Measurements from ENCODE around the gene TNRC6C. TPM values are rescaled to one million over a fixed set of nuclear protein-coding genes. Genes with fewer than 3 reads are reported as not detected.

Gene TNRC6C
- total RNA-seq, 4 donors from 2014 or later = 2.6 to 10.9 (median 4.7) TPM

- TF ChIP-seq POLR2A (IDR thresholded peaks at IDR 0.05) (no peak), CTCF (IDR thresholded peaks at IDR 0.05) (no peak)
- Histone ChIP-seq H3K9me3 (no peaks in the 10 kb centered on the region), H3K27me3 (no peaks in the 10 kb centered on the region), H3K36me3 (peaks cover 0 to 6% (median 0%) of the 10 kb centered on the region in 3 donors), H3K27ac (no peak overlapping the region), H3K4me3 (no peak overlapping the region), H3K4me1 (peaks cover 0 to 28% (median 11%) of the 10 kb centered on the region in 3 donors)
- 50 to 57% methylated on average over 1 of the region's 1 CpG for WGBS, 2 donors
- intact Hi-C loops (cut with DNase I) = no loop called here
- no peak for DNase-seq
These were observed 62.2 kb downstream of the TNRC6C start for GRCh38 chr17:78020717-78021108.

- Histone ChIP-seq H3K4me3 (no peak overlapping the region), H3K4me1 (peaks cover 0 to 37% (median 11%) of the 10 kb centered on the region in 3 donors), H3K27ac (no peak overlapping the region), H3K36me3 (no peaks in the 10 kb centered on the region), H3K9me3 (no peaks in the 10 kb centered on the region), H3K27me3 (no peaks in the 10 kb centered on the region)
- no peak for TF ChIP-seq POLR2A (IDR thresholded peaks at IDR 0.05)
- TF ChIP-seq CTCF (IDR thresholded peaks at IDR 0.05) = no peak
- no peak for DNase-seq
- WGBS, 2 donors = 86 to 91% methylated on average over 2 of the region's 2 CpGs
- intact Hi-C loops (cut with DNase I) = no loop called here
These were observed 63.9 kb downstream of the TNRC6C start for GRCh38 chr17:78022425-78022824.

DNA sequence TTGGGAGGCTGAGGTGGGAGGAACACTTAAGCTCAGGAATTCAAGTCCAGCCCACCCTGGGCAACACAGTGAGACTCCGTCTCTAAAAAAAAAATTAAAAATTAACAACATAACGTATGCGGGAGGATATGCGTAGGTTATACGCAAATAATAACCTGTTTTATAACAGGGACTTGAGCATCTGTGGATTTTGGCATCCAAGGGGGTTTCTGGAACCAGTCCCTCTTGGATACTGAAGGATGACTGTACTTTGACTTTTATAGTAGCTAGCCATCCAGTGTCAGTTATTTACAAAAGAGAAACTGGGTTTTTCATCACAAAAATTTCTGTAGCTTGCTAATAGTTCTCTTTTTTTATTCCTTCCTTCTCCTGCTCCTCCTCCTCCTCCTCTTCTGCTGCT is 64.5 kb downstream of the TNRC6C start:
- no peak overlapping the region for H3K27ac ChIP-seq
- H3K9me3 ChIP-seq = no peaks in the 10 kb centered on the region
- TF ChIP-seq POLR2A (IDR thresholded peaks at IDR 0.05) = no peak
- TF ChIP-seq CTCF (IDR thresholded peaks at IDR 0.05) = no peak
- peaks cover 0 to 37% (median 11%) of the 10 kb centered on the region in 3 donors for H3K4me1 ChIP-seq
- H3K27me3 ChIP-seq = no peaks in the 10 kb centered on the region
- H3K4me3 ChIP-seq = no peak overlapping the region
- H3K36me3 ChIP-seq = no peaks in the 10 kb centered on the region
- DNase-seq = no peak
- intact Hi-C loops (cut with DNase I) = no loop called here
- 89 to 90% methylated on average over 5 of the region's 5 CpGs for WGBS, 2 donors

- 96% methylated on average over 2 of the region's 2 CpGs for WGBS, 2 donors
- no peaks in the 10 kb centered on the region for H3K27me3 ChIP-seq
- intact Hi-C loops (cut with DNase I) = no loop called here
- H3K9me3 ChIP-seq = no peaks in the 10 kb centered on the region
- TF ChIP-seq POLR2A (IDR thresholded peaks at IDR 0.05) (no peak), CTCF (IDR thresholded peaks at IDR 0.05) (no peak)
- DNase-seq = no peak
- H3K27ac ChIP-seq = no peak overlapping the region
- peaks cover 0 to 20% (median 3%) of the 10 kb centered on the region in 3 donors for H3K4me1 ChIP-seq
- H3K36me3 ChIP-seq = peaks cover 0 to under 1% (median 0%) of the 10 kb centered on the region in 3 donors
- no peak overlapping the region for H3K4me3 ChIP-seq
These were observed 67.9 kb downstream of the TNRC6C start for GRCh38 chr17:78026381-78026780.

DNA sequence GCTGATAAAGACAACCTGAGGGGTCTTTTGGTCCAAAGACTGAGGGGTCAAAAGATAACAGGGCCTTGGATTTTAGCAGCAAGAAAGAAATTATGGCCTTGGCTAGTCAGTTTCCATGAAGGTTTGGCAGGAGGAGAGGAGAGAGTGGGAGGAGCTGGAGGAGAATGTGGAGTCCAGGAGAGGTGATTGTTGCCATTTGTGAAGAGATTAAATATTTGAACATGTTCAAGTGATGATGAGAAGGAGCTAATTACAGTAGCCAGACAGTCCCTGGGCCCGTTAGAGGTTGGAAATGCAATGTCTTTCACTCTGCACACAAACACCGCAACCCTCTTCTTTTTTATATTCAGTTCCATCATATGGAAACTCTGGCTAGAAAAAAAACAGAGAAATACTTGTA is 68.6 kb downstream of the TNRC6C start:
- peaks cover 0 to 6% (median 0%) of the 10 kb centered on the region in 3 donors for H3K36me3 ChIP-seq
- intact Hi-C loops (cut with DNase I) = no loop called here
- no peak for TF ChIP-seq POLR2A (IDR thresholded peaks at IDR 0.05)
- no peak for TF ChIP-seq CTCF (IDR thresholded peaks at IDR 0.05)
- peaks cover 0 to 27% (median 8%) of the 10 kb centered on the region in 3 donors for H3K4me1 ChIP-seq
- 77 to 81% methylated on average over 2 of the region's 2 CpGs for WGBS, 2 donors
- no peaks in the 10 kb centered on the region for H3K9me3 ChIP-seq
- no peak overlapping the region for H3K27ac ChIP-seq
- no peaks in the 10 kb centered on the region for H3K27me3 ChIP-seq
- DNase-seq = no peak
- no peak overlapping the region for H3K4me3 ChIP-seq
